SK-N-SH treated with all-trans-retinoic acid at 6 μM for 48 hours (cell line): ENCODE results near the gene MYO3B.

ENCODE experiments used
- ATAC-seq: fragments of 200-7000 bp; cut with Tn5 transposase; 3 replicates; pipeline ENCODE4 v1.9.1; 2020; ENCODE audit warnings: mild to moderate bottlenecking, moderate library complexity
- CREB5 ChIP-seq: fragments of 250-450 bp; sonication (Bioruptor Pico); IDR thresholded peaks from 2 replicates; pipeline ENCODE4 v1.5.1; 2020; ENCODE audit warnings: low read depth, mild to moderate bottlenecking, moderate library complexity
- CSDC2 ChIP-seq: fragments of 250-450 bp; sonication (Bioruptor Pico); IDR thresholded peaks from 2 replicates; pipeline ENCODE4 v1.5.0; 2020; ENCODE audit warnings: mild to moderate bottlenecking, moderate library complexity
- ESRRG ChIP-seq: fragments of 250-450 bp; sonication (Bioruptor Pico); IDR thresholded peaks from 2 replicates; pipeline ENCODE4 v1.6.1; 2021; ENCODE audit warnings: mild to moderate bottlenecking
- GLIS3 ChIP-seq: fragments of 250-450 bp; sonication (Bioruptor Pico); IDR thresholded peaks from 2 replicates; pipeline ENCODE4 v1.5.0; 2020; ENCODE audit warnings: mild to moderate bottlenecking, moderate library complexity
- ISL1 ChIP-seq: fragments of 250-450 bp; sonication (Bioruptor Pico); IDR thresholded peaks from 2 replicates; pipeline ENCODE4 v2.1.2; 2022; ENCODE audit warnings: mild to moderate bottlenecking, moderate library complexity
- OSR1 ChIP-seq: fragments of 250-450 bp; sonication (Bioruptor Pico); IDR thresholded peaks from 2 replicates; pipeline ENCODE4 v1.8.0; 2022; ENCODE audit warnings: moderate library complexity, mild to moderate bottlenecking, inconsistent platforms
- PPARA ChIP-seq: fragments of 250-450 bp; sonication (Bioruptor Pico); IDR thresholded peaks from 2 replicates; pipeline ENCODE4 v1.5.0; 2020; ENCODE audit warnings: mild to moderate bottlenecking, borderline replicate concordance
- RARB ChIP-seq: fragments of 250-450 bp; sonication (Bioruptor Pico); IDR thresholded peaks from 2 replicates; pipeline ENCODE4 v1.8.0; 2021; ENCODE audit warnings: mild to moderate bottlenecking, moderate library complexity
- SNAI2 ChIP-seq: fragments of 250-450 bp; sonication (Bioruptor Pico); IDR thresholded peaks from 2 replicates; pipeline ENCODE4 v1.5.0; 2020; ENCODE audit warnings: mild to moderate bottlenecking, moderate library complexity
- TCF4 ChIP-seq: fragments of 250-450 bp; sonication (Bioruptor Pico); IDR thresholded peaks from 2 replicates; pipeline ENCODE4 v1.8.0; 2021; ENCODE audit warnings: mild to moderate bottlenecking, moderate library complexity, borderline replicate concordance
- TOX ChIP-seq: fragments of 250-450 bp; sonication (Bioruptor Pico); IDR thresholded peaks from 2 replicates; pipeline ENCODE4 v1.8.0; 2021; ENCODE audit warnings: mild to moderate bottlenecking, moderate library complexity, borderline replicate concordance
- TSHZ2 ChIP-seq: fragments of 250-450 bp; sonication (Bioruptor Pico); IDR thresholded peaks from 2 replicates; pipeline ENCODE4 v1.5.0; 2020; ENCODE audit warnings: mild to moderate bottlenecking, moderate library complexity
- ZC3H10 ChIP-seq: fragments of 250-450 bp; sonication (Bioruptor Pico); IDR thresholded peaks from 2 replicates; pipeline ENCODE4 v1.5.1; 2021; ENCODE audit warnings: mild to moderate bottlenecking, moderate library complexity
- ZFP3 ChIP-seq: fragments of 250-450 bp; sonication (Bioruptor Pico); IDR thresholded peaks from 2 replicates; pipeline ENCODE4 v1.5.0; 2020; ENCODE audit warnings: mild to moderate bottlenecking, moderate library complexity
- ZFP30 ChIP-seq: fragments of 450-650 bp; formaldehyde crosslinking; IDR thresholded peaks from 2 replicates; pipeline ENCODE4 v1.5.0; 2022; ENCODE audit warnings: mild to moderate bottlenecking, moderate library complexity
- ZNF565 ChIP-seq: fragments of 450-650 bp; formaldehyde crosslinking; conservative IDR thresholded peaks from 2 replicates; pipeline ENCODE4 v1.5.0; 2020; ENCODE audit warnings: low read depth, mild to moderate bottlenecking, moderate library complexity
- ZNF70 ChIP-seq: fragments of 450-650 bp; formaldehyde crosslinking; IDR thresholded peaks from 2 replicates; pipeline ENCODE4 v1.5.0; 2020; ENCODE audit warnings: mild to moderate bottlenecking, moderate library complexity
- ZNF8 ChIP-seq: fragments of 450-650 bp; formaldehyde crosslinking; IDR thresholded peaks from 2 replicates; pipeline ENCODE4 v1.5.0; 2020; ENCODE audit warnings: mild to moderate bottlenecking, moderate library complexity
- TF ChIP-seq, protein P1 (sequence below): fragments of 250-450 bp; sonication (Bioruptor Pico); IDR thresholded peaks from 2 replicates; pipeline ENCODE4 v1.5.1; 2021; ENCODE audit warnings: mild to moderate bottlenecking, moderate library complexity
- TF ChIP-seq, protein P2 (sequence below): fragments of 250-450 bp; sonication (Bioruptor Pico); IDR thresholded peaks from 2 replicates; pipeline ENCODE4 v1.8.0; 2021; ENCODE audit warnings: low read depth, mild to moderate bottlenecking, moderate library complexity, borderline replicate concordance
- TF ChIP-seq, protein P3 (sequence below): fragments of 250-450 bp; sonication (Bioruptor Pico); IDR thresholded peaks from 2 replicates; pipeline ENCODE4 v1.8.0; 2020; ENCODE audit warnings: mild to moderate bottlenecking, moderate library complexity, borderline replicate concordance

The MYO3B gene

DNA sequence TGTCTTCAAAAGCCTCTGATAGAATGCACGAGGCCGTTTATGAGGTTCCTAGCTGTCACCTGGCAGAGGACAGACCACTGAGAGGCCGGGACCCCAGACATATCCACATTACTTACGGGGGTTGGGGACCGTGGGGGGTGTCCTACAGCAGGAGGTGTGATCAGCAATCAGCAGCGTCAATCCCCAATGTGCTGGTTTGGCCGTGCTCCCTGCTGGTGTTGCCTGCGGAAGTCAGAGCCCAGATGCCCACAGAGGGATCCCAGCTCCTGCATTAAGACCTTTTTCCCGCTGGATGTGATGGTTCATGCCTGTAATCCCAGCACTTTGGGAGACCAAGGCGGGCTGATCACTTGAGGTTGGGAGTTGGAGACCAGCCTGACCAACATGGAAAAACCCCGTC is 516.4 kb downstream of the MYO3B start:
- ATAC-seq = no peak
- TF ChIP-seq ISL1 (CRISPR knock-in tag) (no peak), ZFP3 (CRISPR knock-in tag) (no peak), CREB5 (no peak), ZC3H10 (CRISPR knock-in tag) (no peak), GLIS3 (CRISPR knock-in tag) (no peak), TSHZ2 (no peak), CSDC2 (CRISPR knock-in tag) (no peak), ZNF70 (CRISPR knock-in tag) (no peak), ZNF565 (CRISPR knock-in tag) (no peak), ZFP30 (CRISPR knock-in tag) (no peak), ZNF8 (CRISPR knock-in tag) (no peak)
- TF ChIP-seq, protein P1, sequence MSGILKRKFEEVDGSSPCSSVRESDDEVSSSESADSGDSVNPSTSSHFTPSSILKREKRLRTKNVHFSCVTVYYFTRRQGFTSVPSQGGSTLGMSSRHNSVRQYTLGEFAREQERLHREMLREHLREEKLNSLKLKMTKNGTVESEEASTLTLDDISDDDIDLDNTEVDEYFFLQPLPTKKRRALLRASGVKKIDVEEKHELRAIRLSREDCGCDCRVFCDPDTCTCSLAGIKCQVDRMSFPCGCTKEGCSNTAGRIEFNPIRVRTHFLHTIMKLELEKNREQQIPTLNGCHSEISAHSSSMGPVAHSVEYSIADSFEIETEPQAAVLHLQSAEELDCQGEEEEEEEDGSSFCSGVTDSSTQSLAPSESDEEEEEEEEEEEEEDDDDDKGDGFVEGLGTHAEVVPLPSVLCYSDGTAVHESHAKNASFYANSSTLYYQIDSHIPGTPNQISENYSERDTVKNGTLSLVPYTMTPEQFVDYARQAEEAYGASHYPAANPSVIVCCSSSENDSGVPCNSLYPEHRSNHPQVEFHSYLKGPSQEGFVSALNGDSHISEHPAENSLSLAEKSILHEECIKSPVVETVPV (CRISPR knock-in tag) = no peak
- TF ChIP-seq, protein P2, sequence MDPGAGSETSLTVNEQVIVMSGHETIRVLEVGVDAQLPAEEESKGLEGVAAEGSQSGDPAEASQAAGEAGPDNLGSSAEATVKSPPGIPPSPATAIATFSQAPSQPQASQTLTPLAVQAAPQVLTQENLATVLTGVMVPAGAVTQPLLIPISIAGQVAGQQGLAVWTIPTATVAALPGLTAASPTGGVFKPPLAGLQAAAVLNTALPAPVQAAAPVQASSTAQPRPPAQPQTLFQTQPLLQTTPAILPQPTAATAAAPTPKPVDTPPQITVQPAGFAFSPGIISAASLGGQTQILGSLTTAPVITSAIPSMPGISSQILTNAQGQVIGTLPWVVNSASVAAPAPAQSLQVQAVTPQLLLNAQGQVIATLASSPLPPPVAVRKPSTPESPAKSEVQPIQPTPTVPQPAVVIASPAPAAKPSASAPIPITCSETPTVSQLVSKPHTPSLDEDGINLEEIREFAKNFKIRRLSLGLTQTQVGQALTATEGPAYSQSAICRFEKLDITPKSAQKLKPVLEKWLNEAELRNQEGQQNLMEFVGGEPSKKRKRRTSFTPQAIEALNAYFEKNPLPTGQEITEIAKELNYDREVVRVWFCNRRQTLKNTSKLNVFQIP = no peak

GRCh38 chr2:170695521-170696410 is 517.8 kb downstream of the MYO3B start:
- no peak for TF ChIP-seq ZNF565 (CRISPR knock-in tag)
- TF ChIP-seq SNAI2 = no peak
- TF ChIP-seq TCF4 (CRISPR knock-in tag) = no peak
- TF ChIP-seq ZFP3 (CRISPR knock-in tag) = no peak
- TF ChIP-seq RARB = no peak
- TF ChIP-seq TOX = no peak
- no peak for TF ChIP-seq ESRRG
- no peak for TF ChIP-seq ZNF70 (CRISPR knock-in tag)
- TF ChIP-seq, protein P3, sequence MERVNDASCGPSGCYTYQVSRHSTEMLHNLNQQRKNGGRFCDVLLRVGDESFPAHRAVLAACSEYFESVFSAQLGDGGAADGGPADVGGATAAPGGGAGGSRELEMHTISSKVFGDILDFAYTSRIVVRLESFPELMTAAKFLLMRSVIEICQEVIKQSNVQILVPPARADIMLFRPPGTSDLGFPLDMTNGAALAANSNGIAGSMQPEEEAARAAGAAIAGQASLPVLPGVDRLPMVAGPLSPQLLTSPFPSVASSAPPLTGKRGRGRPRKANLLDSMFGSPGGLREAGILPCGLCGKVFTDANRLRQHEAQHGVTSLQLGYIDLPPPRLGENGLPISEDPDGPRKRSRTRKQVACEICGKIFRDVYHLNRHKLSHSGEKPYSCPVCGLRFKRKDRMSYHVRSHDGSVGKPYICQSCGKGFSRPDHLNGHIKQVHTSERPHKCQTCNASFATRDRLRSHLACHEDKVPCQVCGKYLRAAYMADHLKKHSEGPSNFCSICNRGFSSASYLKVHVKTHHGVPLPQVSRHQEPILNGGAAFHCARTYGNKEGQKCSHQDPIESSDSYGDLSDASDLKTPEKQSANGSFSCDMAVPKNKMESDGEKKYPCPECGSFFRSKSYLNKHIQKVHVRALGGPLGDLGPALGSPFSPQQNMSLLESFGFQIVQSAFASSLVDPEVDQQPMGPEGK (CRISPR knock-in tag) = no peak
- TF ChIP-seq PPARA = no peak
- no peak for ATAC-seq

- TF ChIP-seq ZFP30 (CRISPR knock-in tag) = no peak
- TF ChIP-seq GLIS3 (CRISPR knock-in tag) = no peak
- TF ChIP-seq ZC3H10 (CRISPR knock-in tag) = no peak
- TF ChIP-seq PPARA = no peak
- no peak for TF ChIP-seq ZNF70 (CRISPR knock-in tag)
- no peak for TF ChIP-seq OSR1 (CRISPR knock-in tag)
- TF ChIP-seq TSHZ2 = no peak
- ATAC-seq = no peak
Measured at GRCh38 chr2:170696948-170697347, 519.0 kb downstream of the MYO3B start.
